AG04450 (cell line): ENCODE measurements around the gene WDR33. TPM values are rescaled to one million over a fixed set of nuclear protein-coding genes. Genes with fewer than 3 reads are reported as not detected.

Experiments used
- CTCF ChIA-PET: fragments of 300-600, 350-600 bp; formaldehyde crosslinking; extraction: SDS; loops from one replicate; lab custom pipeline; 2022; ENCODE audit warnings: antibody characterized with exemption, inconsistent platforms; lab: Charles Lee
- POLR2A ChIA-PET: fragments of 350-600 bp; formaldehyde crosslinking; extraction: SDS; loops from one replicate; lab custom pipeline; 2021; ENCODE audit warnings: antibody characterized with exemption, inconsistent platforms; lab: Yijun Ruan, JAX
- DNase-seq: peaks from one replicate; pipeline ENCODE4 v3.0.0-alpha.2; 2011; ENCODE audit warnings: low read depth, low spot score
- H3K27ac ChIP-seq: one replicate; pipeline ENCODE4 v1.5.1; 2012; ENCODE audit warnings: low read depth, low read length, control low read depth
- H3K27me3 ChIP-seq: one replicate; pipeline ENCODE4 v1.6.0; 2012; ENCODE audit warnings: low read length; ENCODE audit not compliant: control insufficient read depth, insufficient read depth
- H3K4me3 ChIP-seq: 2 replicates; pipeline ENCODE4 v1.5.1; 2011; ENCODE audit warnings: mild to moderate bottlenecking, low read depth, low read length, control low read depth
- H3K9me3 ChIP-seq: 2 replicates; pipeline ENCODE4 v1.5.1; 2012; ENCODE audit warnings: low read length; ENCODE audit not compliant: control insufficient read depth, insufficient read depth
- polyA plus RNA-seq: library from polyadenylated mRNA; depleted of rRNA; stranded (reverse); fragments of >200 nt; gene quantifications from 2 replicates; pipeline ENCODE4 v1.2.3, GENCODE V29; 2011
- TF ChIP-seq, protein P1 (sequence below): IDR thresholded peaks from 2 replicates; pipeline ENCODE4 v1.5.1; 2011; ENCODE audit warnings: low read depth, low read length, control low read depth, inconsistent platforms

Gene WDR33
- polyA plus RNA-seq, 1 experiment = 54.1 TPM

GRCh38 chr2:127702395-127703009 lies 108.5 kb downstream of the WDR33 start:
- TF ChIP-seq, protein P1, sequence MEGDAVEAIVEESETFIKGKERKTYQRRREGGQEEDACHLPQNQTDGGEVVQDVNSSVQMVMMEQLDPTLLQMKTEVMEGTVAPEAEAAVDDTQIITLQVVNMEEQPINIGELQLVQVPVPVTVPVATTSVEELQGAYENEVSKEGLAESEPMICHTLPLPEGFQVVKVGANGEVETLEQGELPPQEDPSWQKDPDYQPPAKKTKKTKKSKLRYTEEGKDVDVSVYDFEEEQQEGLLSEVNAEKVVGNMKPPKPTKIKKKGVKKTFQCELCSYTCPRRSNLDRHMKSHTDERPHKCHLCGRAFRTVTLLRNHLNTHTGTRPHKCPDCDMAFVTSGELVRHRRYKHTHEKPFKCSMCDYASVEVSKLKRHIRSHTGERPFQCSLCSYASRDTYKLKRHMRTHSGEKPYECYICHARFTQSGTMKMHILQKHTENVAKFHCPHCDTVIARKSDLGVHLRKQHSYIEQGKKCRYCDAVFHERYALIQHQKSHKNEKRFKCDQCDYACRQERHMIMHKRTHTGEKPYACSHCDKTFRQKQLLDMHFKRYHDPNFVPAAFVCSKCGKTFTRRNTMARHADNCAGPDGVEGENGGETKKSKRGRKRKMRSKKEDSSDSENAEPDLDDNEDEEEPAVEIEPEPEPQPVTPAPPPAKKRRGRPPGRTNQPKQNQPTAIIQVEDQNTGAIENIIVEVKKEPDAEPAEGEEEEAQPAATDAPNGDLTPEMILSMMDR = no peak
- POLR2A ChIA-PET = interaction anchor here (1.3 kb wide), 1 partner anchor 8 kb away, joined by 4 read pairs; no protein-coding TSS in a partner anchor
- H3K27ac ChIP-seq = peak overlapping the region; percentile 53
- H3K4me3 ChIP-seq = peak overlapping the region; percentile 80
- DNase-seq = no peak
- CTCF ChIA-PET = no interaction called here
- H3K9me3 ChIP-seq = no peaks in the 10 kb centered on the region
- no peaks in the 10 kb centered on the region for H3K27me3 ChIP-seq

DNA sequence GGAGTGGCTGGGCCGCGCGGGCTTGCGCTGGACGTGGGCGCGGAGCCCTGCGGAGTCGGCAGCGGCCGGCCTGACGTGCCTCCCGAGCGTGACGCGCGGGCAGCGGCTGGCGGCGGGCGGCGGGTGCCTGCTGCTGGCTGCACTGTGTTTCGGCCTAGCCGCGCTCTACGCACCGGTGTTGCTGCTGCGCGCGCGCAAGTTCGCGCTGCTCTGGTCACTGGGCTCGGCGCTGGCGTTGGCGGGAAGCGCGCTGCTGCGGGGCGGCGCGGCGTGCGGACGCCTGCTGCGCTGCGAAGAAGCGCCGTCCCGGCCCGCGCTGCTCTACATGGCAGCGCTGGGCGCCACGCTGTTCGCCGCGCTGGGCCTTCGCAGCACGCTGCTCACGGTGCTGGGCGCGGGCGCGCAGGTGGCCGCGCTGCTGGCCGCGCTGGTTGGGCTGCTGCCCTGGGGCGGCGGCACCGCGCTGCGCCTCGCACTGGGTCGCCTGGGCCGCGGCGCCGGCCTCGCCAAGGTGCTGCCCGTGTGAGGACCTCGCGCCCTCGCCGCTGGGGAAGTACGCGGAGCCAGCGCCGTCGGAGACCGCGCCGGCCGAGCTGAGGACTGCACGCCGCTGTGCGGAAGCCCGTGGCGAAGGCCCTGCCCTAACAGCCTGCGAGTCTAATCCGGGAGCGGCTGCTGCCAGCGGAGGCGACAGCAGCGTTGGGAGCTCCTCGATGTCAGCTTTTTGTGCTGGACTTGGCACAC lies 109.1 kb downstream of the WDR33 start:
- no peaks in the 10 kb centered on the region for H3K27me3 ChIP-seq
- TF ChIP-seq, protein P1 = peak; percentile 25
- H3K9me3 ChIP-seq = no peaks in the 10 kb centered on the region
- CTCF ChIA-PET = no interaction called here
- H3K4me3 ChIP-seq = peak overlapping the region; percentile 80
- peak overlapping the region; percentile 53 for H3K27ac ChIP-seq
- POLR2A ChIA-PET = interaction anchor here (0.6 to 1.3 kb wide), 4 partner anchors 9 to 106 kb away, joined by 3 to 5 read pairs (median 4); no protein-coding TSS in a partner anchor
- DNase-seq = no peak

DNA sequence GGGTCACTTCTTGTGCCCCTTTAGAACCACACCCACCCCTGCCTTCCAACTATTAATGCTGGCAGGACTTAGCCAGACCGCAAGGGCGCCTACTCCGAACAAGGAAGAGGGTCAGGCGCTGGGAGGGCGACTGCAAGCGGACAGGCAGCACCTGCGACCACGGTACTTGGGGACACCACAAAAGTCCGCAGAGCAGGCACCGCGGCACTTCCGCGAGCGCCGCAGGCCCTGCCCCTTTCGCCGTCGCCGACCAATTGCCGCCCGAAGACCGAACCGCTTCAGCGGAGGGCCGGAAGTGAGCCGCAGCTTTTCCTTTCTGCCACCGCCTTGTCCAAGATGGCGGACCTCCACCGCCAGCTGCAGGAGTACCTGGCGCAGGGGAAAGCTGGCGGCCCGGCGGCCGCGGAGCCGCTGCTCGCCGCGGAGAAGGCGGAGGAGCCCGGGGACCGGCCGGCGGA lies 109.7 kb downstream of the WDR33 start, which contains the start of gene SFT2D3:
Gene SFT2D3, plus strand, starts transcription at position 305 of the 458 bp plus-strand sequence. Its CDS starts 32 bp downstream, at position 337.
- ChIA-PET CTCF (no interaction called here), POLR2A (interaction anchor here (0.6 to 1.3 kb wide), 4 partner anchors 9 to 106 kb away, joined by 3 to 5 read pairs (median 4); no protein-coding TSS in a partner anchor)
- Histone ChIP-seq H3K27me3 (no peaks in the 10 kb centered on the region), H3K9me3 (no peaks in the 10 kb centered on the region), H3K4me3 (peak within 1 kb of the TSS; percentile 80), H3K27ac (peak within 1 kb of the TSS; percentile 53)
- TF ChIP-seq, protein P1 = no peak
- peak; percentile 66 for DNase-seq

DNA sequence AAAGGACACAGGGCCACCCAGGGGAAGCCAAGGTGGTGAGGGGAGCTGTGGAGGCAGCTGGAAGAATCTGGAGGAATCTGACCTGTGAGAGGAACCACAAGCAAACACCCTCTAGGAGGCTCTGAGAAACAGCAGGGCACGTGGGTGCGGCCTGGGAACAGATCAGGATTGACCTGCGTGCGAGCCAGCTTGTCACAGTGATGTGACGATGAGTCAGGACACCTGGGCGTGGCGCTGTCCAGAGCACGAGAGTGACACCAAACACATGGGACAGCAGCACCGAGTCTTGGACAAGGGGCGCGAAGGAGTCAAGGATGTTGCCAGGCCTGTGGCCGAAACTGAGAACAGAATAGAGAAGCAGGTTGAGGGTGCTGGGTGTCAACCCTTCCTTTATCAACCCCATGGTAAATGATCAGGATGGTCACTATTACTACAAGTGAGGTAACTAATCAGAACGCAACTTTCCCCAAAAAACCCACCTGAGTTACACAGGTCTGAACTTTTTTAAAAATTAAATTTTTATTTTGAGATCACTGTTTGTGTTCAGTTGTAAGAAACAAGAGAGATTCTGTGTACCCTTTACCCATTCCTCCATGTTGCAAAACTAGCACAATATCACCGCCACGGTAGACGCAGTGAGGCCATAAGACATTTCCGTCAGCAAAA lies 110.3 kb downstream of the WDR33 start:
- POLR2A ChIA-PET = interaction anchor here (1.0 kb wide), 2 partner anchors 50 to 105 kb away, joined by 3 to 5 read pairs; no protein-coding TSS in a partner anchor
- DNase-seq = no peak
- Histone ChIP-seq H3K27ac (peak overlapping the region; percentile 43), H3K27me3 (no peaks in the 10 kb centered on the region), H3K4me3 (peak overlapping the region; percentile 80), H3K9me3 (no peaks in the 10 kb centered on the region; the same call in 1 of the 2 replicates)
- CTCF ChIA-PET = no interaction called here
- TF ChIP-seq, protein P1 = no peak
